DMS 273 (cell line): ENCODE results near the gene PAM.
A peak's percentile ranks its signal among the peaks of the same experiment; 100 is the strongest.

Source experiments
- DNase-seq: peaks from one replicate; lab custom pipeline; 2025; ENCODE audit not compliant: unreplicated experiment; lab: John Stamatoyannopoulos, UW

Gene PAM

GRCh38 chr5:102777099-102777498 lies 22.0 kb downstream of the PAM start:
- no peak for DNase-seq

- no peak for DNase-seq
These were observed 23.4 kb downstream of the PAM start for GRCh38 chr5:102778478-102778877.

GRCh38 chr5:102781359-102781758 lies 26.3 kb downstream of the PAM start:
- no peak for DNase-seq

GRCh38 chr5:102781786-102782185 lies 26.7 kb downstream of the PAM start:
- DNase-seq, result no peak

- no peak for DNase-seq
These were observed 27.2 kb downstream of the PAM start for GRCh38 chr5:102782217-102782872.

- DNase-seq, result no peak
These were observed 32.0 kb downstream of the PAM start for GRCh38 chr5:102787134-102787533.

GRCh38 chr5:102788788-102789187 lies 33.7 kb downstream of the PAM start:
- DNase-seq, result no peak

GRCh38 chr5:102789469-102789868 lies 34.4 kb downstream of the PAM start:
- no peak for DNase-seq

GRCh38 chr5:102790748-102791147 lies 35.6 kb downstream of the PAM start:
- DNase-seq, result no peak

GRCh38 chr5:102792705-102793104 lies 37.6 kb downstream of the PAM start:
- peak; percentile 64 for DNase-seq

GRCh38 chr5:102794047-102794446 lies 38.9 kb downstream of the PAM start:
- peak; percentile 16 for DNase-seq

- DNase-seq, result peak; percentile 19
These were observed 39.7 kb downstream of the PAM start for GRCh38 chr5:102794677-102795331.

- peak; percentile 49 for DNase-seq
These were observed 40.4 kb downstream of the PAM start for GRCh38 chr5:102795526-102795925.

- DNase-seq, result peak; percentile 80
These were observed 40.9 kb downstream of the PAM start for GRCh38 chr5:102796009-102796408.

GRCh38 chr5:102796498-102796897 lies 41.4 kb downstream of the PAM start:
- DNase-seq, result peak; percentile 29

GRCh38 chr5:102797322-102797884 lies 42.3 kb downstream of the PAM start:
- DNase-seq, result peak; percentile 50

- DNase-seq, result peak; percentile 40
These were observed 43.1 kb downstream of the PAM start for GRCh38 chr5:102798104-102798785.

- no peak for DNase-seq
These were observed 43.9 kb downstream of the PAM start for GRCh38 chr5:102799017-102799416.

GRCh38 chr5:102800427-102800826 lies 45.3 kb downstream of the PAM start:
- no peak for DNase-seq

- DNase-seq, result no peak
These were observed 46.3 kb downstream of the PAM start for GRCh38 chr5:102801371-102801770.

- DNase-seq, result no peak
These were observed 47.8 kb downstream of the PAM start for GRCh38 chr5:102802708-102803458.
